Tibial artery (tissue), 4 donors: ENCODE results near the gene MINDY4.

Experiments used
- DNase-seq, 2 donors: peaks; one replicate each; pipeline ENCODE4 v3.0.0-alpha.2; 2019
- H3K27ac ChIP-seq, 2 donors: fragments of 200-600 bp; sonication (generic) in 1 of 2; 1 replicate in 1 of 2; 2 replicates in 1 of 2; pipeline ENCODE4 v1.5.1; 2018 to 2019; ENCODE audit warnings: mild to moderate bottlenecking in 1 of 2
- H3K27me3 ChIP-seq, 2 donors: fragments of 200-600 bp; sonication (generic) in 1 of 2; one replicate each; pipeline versions ENCODE4 v1.5.1 to v1.6.0; 2016 to 2019
- H3K36me3 ChIP-seq, 3 donors: fragments of 200-600 bp; sonication (generic) in 2 of 3; one replicate each; pipeline ENCODE4 v1.5.1; 2016 to 2019; ENCODE audit warnings: mild to moderate bottlenecking in 2 of 3
- H3K4me1 ChIP-seq, 4 donors: fragments of 200-600 bp; sonication (generic) in 2 of 4; 1 replicate in 3 of 4; 2 replicates in 1 of 4; pipeline ENCODE4 v1.5.1; 2016 to 2019
- H3K4me3 ChIP-seq, 2 donors: fragments of 200-600 bp; sonication (generic) in 1 of 2; 1 replicate in 1 of 2; 2 replicates in 1 of 2; pipeline ENCODE4 v1.5.1; 2018 to 2019; ENCODE audit warnings: mild to moderate bottlenecking in 2 of 2
- H3K9me3 ChIP-seq, 3 donors: fragments of 200-600 bp; sonication (generic) in 1 of 3; one replicate each; pipeline ENCODE4 v1.5.1; 2016 to 2019
- intact Hi-C: fragments of 100-400 bp; cut with DNase I; formaldehyde crosslinking; loops from one replicate; pipeline ENCODE4 v1.15.0; 2023; ENCODE audit warnings: low total_unique reads
- TF ChIP-seq, protein P1 (sequence below), 2 experiments: fragments of 200-600 bp in 1 of 2; fragments of 450-650 bp in 1 of 2; IDR thresholded peaks; one replicate each; pipeline ENCODE4 v1.5.1; 2017 to 2019; ENCODE audit warnings: antibody characterized with exemption in 2 of 2, mild to moderate bottlenecking in 1 of 2, moderate library complexity in 1 of 2

The MINDY4 gene

DNA sequence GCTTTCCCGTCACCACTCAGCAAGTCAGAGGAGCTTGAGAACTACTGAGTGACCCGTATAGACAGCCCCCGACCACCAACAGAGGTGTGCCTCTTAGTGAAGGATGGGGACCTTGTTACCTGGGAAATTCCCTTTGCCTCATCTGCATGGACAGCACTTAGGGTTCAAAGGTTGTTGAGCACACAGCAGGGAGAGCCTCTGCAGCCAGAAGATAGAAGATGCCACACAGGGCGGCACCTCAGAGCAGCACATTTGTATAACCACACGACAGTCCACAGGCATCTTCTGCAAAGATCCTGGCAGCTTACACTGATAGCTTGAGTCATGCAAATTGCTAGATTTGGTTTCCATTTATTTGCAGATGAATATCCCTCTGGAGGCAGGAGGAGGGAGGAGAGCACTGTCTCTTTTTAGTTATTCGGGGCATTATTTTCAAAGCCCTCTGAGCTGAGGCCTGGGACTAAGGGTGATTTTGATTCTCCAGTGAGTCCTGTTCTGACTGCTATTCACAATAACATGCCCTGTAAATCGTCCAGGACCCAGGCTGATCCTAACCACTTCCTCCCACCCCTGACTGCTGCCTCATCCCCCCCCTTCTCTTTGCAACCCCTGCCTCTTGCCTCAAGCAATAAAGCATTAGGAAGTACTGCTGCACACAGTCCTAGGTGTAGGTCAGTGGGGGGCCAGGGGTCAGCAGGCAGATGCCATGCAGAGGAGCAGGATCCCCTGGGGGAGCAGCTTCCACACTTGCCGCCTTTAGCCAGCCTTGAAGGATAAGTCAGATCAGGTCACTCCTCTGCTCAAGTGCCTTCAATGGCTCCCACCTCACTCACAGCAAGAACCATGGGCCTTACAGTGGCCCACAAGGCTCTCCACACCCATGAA is 43.9 kb upstream of the MINDY4 start:
- intact Hi-C loops = no loop called here
- Histone ChIP-seq H3K27ac (no peak overlapping the region), H3K9me3 (no peaks in the 10 kb centered on the region), H3K36me3 (no peaks in the 10 kb centered on the region), H3K4me1 (no peaks in the 10 kb centered on the region), H3K4me3 (no peak overlapping the region), H3K27me3 (peaks cover 0 to 10% of the 10 kb centered on the region in 2 donors)
- DNase-seq = no peak
- TF ChIP-seq, protein P1, sequence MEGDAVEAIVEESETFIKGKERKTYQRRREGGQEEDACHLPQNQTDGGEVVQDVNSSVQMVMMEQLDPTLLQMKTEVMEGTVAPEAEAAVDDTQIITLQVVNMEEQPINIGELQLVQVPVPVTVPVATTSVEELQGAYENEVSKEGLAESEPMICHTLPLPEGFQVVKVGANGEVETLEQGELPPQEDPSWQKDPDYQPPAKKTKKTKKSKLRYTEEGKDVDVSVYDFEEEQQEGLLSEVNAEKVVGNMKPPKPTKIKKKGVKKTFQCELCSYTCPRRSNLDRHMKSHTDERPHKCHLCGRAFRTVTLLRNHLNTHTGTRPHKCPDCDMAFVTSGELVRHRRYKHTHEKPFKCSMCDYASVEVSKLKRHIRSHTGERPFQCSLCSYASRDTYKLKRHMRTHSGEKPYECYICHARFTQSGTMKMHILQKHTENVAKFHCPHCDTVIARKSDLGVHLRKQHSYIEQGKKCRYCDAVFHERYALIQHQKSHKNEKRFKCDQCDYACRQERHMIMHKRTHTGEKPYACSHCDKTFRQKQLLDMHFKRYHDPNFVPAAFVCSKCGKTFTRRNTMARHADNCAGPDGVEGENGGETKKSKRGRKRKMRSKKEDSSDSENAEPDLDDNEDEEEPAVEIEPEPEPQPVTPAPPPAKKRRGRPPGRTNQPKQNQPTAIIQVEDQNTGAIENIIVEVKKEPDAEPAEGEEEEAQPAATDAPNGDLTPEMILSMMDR (IDR thresholded peaks at IDR 0.05) = no peak

DNA sequence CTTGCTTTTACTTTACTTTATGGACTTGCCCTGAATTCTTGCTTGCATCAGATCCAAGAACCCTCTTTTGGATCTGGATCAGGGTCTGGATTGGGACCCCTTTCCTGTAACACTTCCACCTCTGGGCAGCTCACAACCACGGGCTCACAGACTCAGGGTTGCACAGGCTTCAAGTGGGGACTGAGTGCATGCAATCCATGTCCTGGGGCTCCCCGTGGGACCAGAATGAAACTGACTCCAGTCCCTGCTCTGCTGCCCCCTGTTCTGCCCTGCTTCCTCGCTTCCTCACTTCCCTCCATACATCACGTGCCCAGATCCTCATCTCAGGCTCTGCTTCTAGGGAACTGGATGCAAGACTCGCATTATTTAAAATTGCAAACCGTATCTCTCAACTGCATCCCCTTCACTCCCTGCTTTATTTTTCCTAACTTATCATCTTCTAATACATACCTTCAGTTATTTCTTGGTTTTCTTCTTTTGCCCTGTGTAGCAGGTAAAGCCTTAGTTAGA is 42.6 kb upstream of the MINDY4 start:
- no peak overlapping the region for H3K4me3 ChIP-seq
- H3K27me3 ChIP-seq = peaks cover 0 to 14% of the 10 kb centered on the region in 2 donors
- TF ChIP-seq, protein P1 (IDR thresholded peaks at IDR 0.05) = no peak
- no peaks in the 10 kb centered on the region for H3K9me3 ChIP-seq
- H3K36me3 ChIP-seq = no peaks in the 10 kb centered on the region
- H3K4me1 ChIP-seq = no peaks in the 10 kb centered on the region
- DNase-seq = no peak
- intact Hi-C loops = no loop called here
- no peak overlapping the region for H3K27ac ChIP-seq

DNA sequence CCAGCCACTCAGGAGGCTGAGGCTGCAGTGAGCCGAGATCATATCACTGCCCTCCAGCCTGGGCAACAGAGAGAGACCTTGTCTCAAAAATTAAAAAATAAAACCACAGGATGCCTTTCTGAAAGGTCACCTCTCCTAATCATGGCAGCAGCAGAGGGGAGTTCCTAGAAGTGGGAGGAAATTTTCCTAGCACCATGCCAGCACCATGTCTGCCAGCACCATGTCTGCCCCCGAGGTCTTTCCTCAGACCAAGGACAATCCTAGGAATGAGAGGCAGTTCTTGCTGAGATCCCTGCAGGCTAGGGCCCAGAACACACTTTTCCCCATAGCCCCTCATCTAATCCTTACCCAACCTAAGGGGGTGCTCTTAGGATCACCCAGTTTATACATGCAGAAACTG is 41.6 kb upstream of the MINDY4 start:
- TF ChIP-seq, protein P1 (IDR thresholded peaks at IDR 0.05) = no peak
- DNase-seq = no peak
- peaks cover 0 to 23% of the 10 kb centered on the region in 2 donors for H3K27me3 ChIP-seq
- H3K9me3 ChIP-seq = no peaks in the 10 kb centered on the region
- intact Hi-C loops = loop anchor here (10.0 kb wide), 1 partner anchor 385 kb away; no protein-coding TSS in a partner anchor
- H3K27ac ChIP-seq = no peak overlapping the region
- no peaks in the 10 kb centered on the region for H3K36me3 ChIP-seq
- H3K4me3 ChIP-seq = no peak overlapping the region
- no peaks in the 10 kb centered on the region for H3K4me1 ChIP-seq

DNA sequence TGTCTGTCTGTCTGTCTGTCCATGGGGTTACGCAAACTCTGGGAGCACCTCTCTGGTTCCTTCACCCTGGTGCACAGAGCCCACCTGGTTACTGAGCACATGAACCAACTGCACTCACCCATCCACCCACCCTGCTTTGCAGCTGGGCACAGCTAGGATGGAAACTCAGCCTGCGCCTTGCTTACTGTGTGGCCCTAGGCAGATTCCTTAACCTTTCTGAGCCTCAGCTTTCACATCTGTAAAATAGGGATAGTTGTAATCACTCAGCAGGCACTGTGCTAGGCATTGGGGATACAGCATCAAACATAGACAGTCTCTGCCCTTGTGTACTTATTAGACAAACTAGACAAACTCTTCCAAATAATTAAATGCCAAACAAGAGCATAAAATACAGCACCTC is 41.1 kb upstream of the MINDY4 start:
- Histone ChIP-seq H3K4me3 (no peak overlapping the region), H3K4me1 (no peaks in the 10 kb centered on the region), H3K27ac (no peak overlapping the region), H3K9me3 (no peaks in the 10 kb centered on the region), H3K27me3 (peaks cover 0 to 23% of the 10 kb centered on the region in 2 donors), H3K36me3 (no peaks in the 10 kb centered on the region)
- DNase-seq = no peak
- TF ChIP-seq, protein P1 (IDR thresholded peaks at IDR 0.05) = no peak
- intact Hi-C loops = loop anchor here (10.0 kb wide), 1 partner anchor 385 kb away; no protein-coding TSS in a partner anchor

DNA sequence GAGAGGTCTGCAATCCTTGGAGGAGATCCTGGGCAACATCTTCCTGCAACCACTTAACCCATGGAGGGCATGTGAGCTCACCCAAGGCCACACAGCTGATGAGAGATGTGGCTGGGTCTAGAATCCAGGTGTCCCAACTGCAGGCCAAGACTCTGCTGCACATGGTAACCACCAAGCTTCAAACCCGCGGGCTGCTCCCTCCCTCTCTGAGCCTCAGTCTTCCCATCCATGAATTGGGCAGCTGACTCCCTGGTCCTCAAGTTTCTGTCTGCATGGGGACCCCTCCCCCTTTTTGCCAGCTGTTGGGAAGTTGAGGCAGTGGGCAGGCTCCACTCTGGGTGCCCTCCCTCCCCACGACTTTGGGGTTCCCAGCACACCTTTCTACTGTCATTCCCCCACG is 40.2 kb upstream of the MINDY4 start:
- Histone ChIP-seq H3K4me1 (no peaks in the 10 kb centered on the region), H3K27me3 (peaks cover 0 to 19% of the 10 kb centered on the region in 2 donors), H3K4me3 (no peak overlapping the region), H3K9me3 (no peaks in the 10 kb centered on the region), H3K36me3 (no peaks in the 10 kb centered on the region), H3K27ac (no peak overlapping the region)
- TF ChIP-seq, protein P1 (IDR thresholded peaks at IDR 0.05) = no peak
- intact Hi-C loops = loop anchor here (10.0 kb wide), 1 partner anchor 384 kb away; no protein-coding TSS in a partner anchor
- no peak for DNase-seq
